ENCODE data around the gene RBFOX2.

The RBFOX2 gene

GRCh38 chr22:35837101-35837727 lies 191.4 kb downstream of the RBFOX2 start:
- no peak for DNase-seq (ENCODE audit: low read depth)
- H3K4me3 ChIP-seq (ENCODE audit: low read length) = no peak overlapping the region
- no peak for TF ChIP-seq CTCF (conservative IDR thresholded peaks at IDR 0.05; ENCODE audit: low read depth, low read length)

- peak overlapping the region; percentile 51 for H3K4me3 ChIP-seq (ENCODE audit: low read length)
- peak; percentile 54 for DNase-seq (ENCODE audit: low read depth)
- TF ChIP-seq CTCF (conservative IDR thresholded peaks at IDR 0.05; ENCODE audit: low read depth, low read length) = no peak
These were observed 192.5 kb downstream of the RBFOX2 start for GRCh38 chr22:35835998-35836691.

- H3K4me3 ChIP-seq (ENCODE audit: low read length) = peak overlapping the region; percentile 51
- no peak for DNase-seq (ENCODE audit: low read depth)
- TF ChIP-seq CTCF (conservative IDR thresholded peaks at IDR 0.05; ENCODE audit: low read depth, low read length) = no peak
These were observed 193.2 kb downstream of the RBFOX2 start for GRCh38 chr22:35835267-35835997.

- DNase-seq (ENCODE audit: low read depth) = no peak
- no peak overlapping the region for H3K4me3 ChIP-seq (ENCODE audit: low read length)
- no peak for TF ChIP-seq CTCF (conservative IDR thresholded peaks at IDR 0.05; ENCODE audit: low read depth, low read length)
These were observed 194.6 kb downstream of the RBFOX2 start for GRCh38 chr22:35834061-35834460.

GRCh38 chr22:35830305-35830704 lies 198.3 kb downstream of the RBFOX2 start:
- no peak for DNase-seq (ENCODE audit: low read depth)
- H3K4me3 ChIP-seq (ENCODE audit: low read length) = no peak overlapping the region
- no peak for TF ChIP-seq CTCF (conservative IDR thresholded peaks at IDR 0.05; ENCODE audit: low read depth, low read length)

- no peak overlapping the region for H3K4me3 ChIP-seq (ENCODE audit: low read length)
- no peak for DNase-seq (ENCODE audit: low read depth)
- no peak for TF ChIP-seq CTCF (conservative IDR thresholded peaks at IDR 0.05; ENCODE audit: low read depth, low read length)
These were observed 204.4 kb downstream of the RBFOX2 start for GRCh38 chr22:35824256-35824655.

Data from retinal pigment epithelial cell (primary cell).